Naive thymus-derived CD4-positive, alpha-beta T cell (primary cell): ENCODE results near the gene MPHOSPH9. TPM values are rescaled to one million over a fixed set of nuclear protein-coding genes. Genes with fewer than 3 reads are reported as not detected.
A peak's percentile ranks its signal among the peaks of the same experiment; 100 is the strongest.

ENCODE experiments used
- ATAC-seq: fragments of 150-1000 bp; cut with Tn5 transposase; 2 replicates; pipeline ENCODE4 v1.10.0; 2021; ENCODE audit warnings: mild to moderate bottlenecking, moderate library complexity
- CTCF ChIA-PET: fragments of 350-600 bp; sonication (Branson Sonifier 250); formaldehyde crosslinking; loops from one replicate; lab custom pipeline; 2021; ENCODE audit warnings: antibody characterized with exemption; lab: Charles Lee
- POLR2A ChIA-PET: fragments of 350-600 bp; sonication (Branson Sonifier 250); formaldehyde crosslinking; loops from one replicate; lab custom pipeline; 2021; ENCODE audit warnings: antibody characterized with exemption, inconsistent platforms; lab: Charles Lee
- DNase-seq, 9 donors: peaks; one replicate each; pipeline versions ENCODE4 v3.0.0 to v3.0.0-alpha.2; 2020 to 2022; ENCODE audit warnings: mixed read lengths in 1 of 9
- H3K27ac ChIP-seq: one replicate; pipeline ENCODE4 v1.7.0; 2013; ENCODE audit warnings: mild to moderate bottlenecking, low read depth, low read length, moderate library complexity
- H3K27me3 ChIP-seq, 2 donors: one replicate each; pipeline ENCODE4 v1.7.0; 2013; ENCODE audit warnings: low read length in 2 of 2, mild to moderate bottlenecking in 2 of 2, moderate library complexity in 2 of 2; ENCODE audit not compliant: control insufficient read depth in 2 of 2, insufficient read depth in 2 of 2
- H3K36me3 ChIP-seq, 3 experiments: 1 replicate in 2 of 3; 2 replicates in 1 of 3; pipeline ENCODE4 v1.7.0; 2013; ENCODE audit warnings: low read length in 3 of 3, mild to moderate bottlenecking in 3 of 3, moderate library complexity in 1 of 3; ENCODE audit not compliant: insufficient read depth in 3 of 3, control insufficient read depth in 2 of 3
- H3K4me1 ChIP-seq, 2 donors: one replicate each; pipeline ENCODE4 v1.7.0; 2013; ENCODE audit warnings: low read length in 2 of 2, mild to moderate bottlenecking in 2 of 2, moderate library complexity in 1 of 2; ENCODE audit not compliant: control insufficient read depth in 2 of 2, insufficient read depth in 2 of 2
- H3K4me3 ChIP-seq: 2 replicates; pipeline ENCODE4 v1.7.0; 2013; ENCODE audit warnings: mild to moderate bottlenecking, low read length
- H3K9me3 ChIP-seq, 3 experiments: 1 replicate in 2 of 3; 2 replicates in 1 of 3; pipeline ENCODE4 v1.7.0; 2013; ENCODE audit warnings: low read length in 3 of 3; ENCODE audit not compliant: control insufficient read depth in 2 of 3
- H3K27ac Mint-ChIP-seq, 9 donors: one replicate each; pipeline ENCODE4 v1.8.0; 2020 to 2022; ENCODE audit warnings: mixed read lengths in 9 of 9, mild to moderate bottlenecking in 8 of 9, moderate library complexity in 5 of 9, inconsistent platforms in 2 of 9
- H3K27me3 Mint-ChIP-seq, 5 donors: one replicate each; pipeline ENCODE4 v1.8.0; 2021 to 2022; ENCODE audit warnings: mixed read lengths in 5 of 5, mild to moderate bottlenecking in 1 of 5
- H3K36me3 Mint-ChIP-seq, 5 donors: one replicate each; pipeline ENCODE4 v1.8.0; 2020 to 2022; ENCODE audit warnings: mixed read lengths in 5 of 5, mild to moderate bottlenecking in 3 of 5, inconsistent platforms in 1 of 5
- H3K4me1 Mint-ChIP-seq, 7 donors: one replicate each; pipeline ENCODE4 v1.8.0; 2020 to 2022; ENCODE audit warnings: mixed read lengths in 7 of 7, mild to moderate bottlenecking in 3 of 7, inconsistent platforms in 1 of 7
- H3K4me3 Mint-ChIP-seq, 10 donors: one replicate each; pipeline ENCODE4 v1.8.0; 2020 to 2022; ENCODE audit warnings: mild to moderate bottlenecking in 10 of 10, mixed read lengths in 10 of 10, moderate library complexity in 6 of 10, inconsistent platforms in 2 of 10
- H3K9me3 Mint-ChIP-seq, 11 donors: one replicate each; pipeline ENCODE4 v1.8.0; 2020 to 2022; ENCODE audit warnings: mixed read lengths in 11 of 11, mild to moderate bottlenecking in 4 of 11, inconsistent platforms in 1 of 11, moderate library complexity in 1 of 11
- intact Hi-C, 2 donors: fragments of 100-400 bp; cut with micrococcal nuclease; formaldehyde crosslinking; loops; one replicate each; pipeline ENCODE4 v1.15.1; 2023
- polyA plus RNA-seq, 2 donors: library from polyadenylated mRNA; unstranded; fragments of 300-500 nt; fragmentation: Illumina TruSeq; gene quantifications; one replicate each; pipeline ENCODE4 v1.2.3, GENCODE V29; 2021
- total RNA-seq, 6 experiments: library from RNA in 5 of 6; stranded (reverse) in 5 of 6; gene quantifications; 1 replicate in 5 of 6; 2 replicates in 1 of 6; pipeline ENCODE4 v1.2.3 and lab custom pipeline; 2021 to 2026

MPHOSPH9 gene
- total and polyA plus RNA-seq, 7 experiments from 2014 or later, result 34.0 to 102 (median 77.1) TPM

DNA sequence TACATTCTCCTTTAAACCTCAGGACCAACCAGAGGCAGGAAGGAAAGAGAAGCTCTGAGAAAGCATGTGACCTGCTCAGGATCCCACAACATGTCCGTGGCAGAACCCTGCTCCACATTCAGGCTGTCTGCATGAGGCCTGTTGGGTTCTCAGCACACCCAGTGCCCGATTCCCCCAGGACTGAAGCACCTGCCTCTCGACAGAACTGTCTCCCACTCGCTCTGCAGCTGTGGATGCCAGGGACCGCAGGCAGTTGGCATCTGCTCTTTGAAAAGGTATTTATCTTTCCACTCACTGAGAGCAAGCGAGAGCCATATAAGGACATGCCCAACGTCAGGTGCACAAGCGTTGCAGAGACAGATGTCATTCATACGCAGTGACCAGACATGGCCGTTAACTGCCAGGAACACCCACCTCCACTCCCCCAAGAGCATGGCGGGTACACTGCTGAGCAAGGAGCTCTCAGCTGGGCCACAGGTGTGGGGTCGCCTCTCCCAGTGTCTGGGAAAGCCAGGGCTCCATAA, 101.0 kb downstream of the MPHOSPH9 start:
- H3K4me3 Mint-ChIP-seq, result peak overlapping the region; percentile 75 to 83 (median 79)
- H3K27ac Mint-ChIP-seq, result peak overlapping the region; percentile 89 to 98 (median 95)
- H3K4me1 Mint-ChIP-seq, result peaks cover 24 to 70% (median 55%) of the 10 kb centered on the region in 7 donors
- peaks cover 0 to 27% of the 10 kb centered on the region in 2 donors for H3K4me1 ChIP-seq
- ATAC-seq (peak; percentile 96), DNase-seq (peak in 8 of 9 donors; percentile 34 to 83 (median 71))
- ChIA-PET POLR2A (interaction anchor here (0.7 to 8.6 kb wide), 12 partner anchors 11 to 148 kb away, joined by 3 to 97 read pairs (median 6); no protein-coding TSS in a partner anchor), CTCF (interaction anchor here (0.6 to 1.1 kb wide), 6 partner anchors 17 to 1574 kb away, joined by 3 to 6 read pairs (median 3); no protein-coding TSS in a partner anchor)
- no peaks in the 10 kb centered on the region for H3K27me3 Mint-ChIP-seq
- H3K9me3 ChIP-seq, result no peaks in the 10 kb centered on the region
- peak overlapping the region; percentile 24 for H3K4me3 ChIP-seq
- peaks cover 0 to under 1% (median 0%) of the 10 kb centered on the region in 3 experiments for H3K36me3 ChIP-seq
- peak overlapping the region; percentile 84 for H3K27ac ChIP-seq
- no peaks in the 10 kb centered on the region for H3K27me3 ChIP-seq
- peaks cover 0 to 15% (median 8%) of the 10 kb centered on the region in 5 donors for H3K36me3 Mint-ChIP-seq
- intact Hi-C loops, result loop anchor here (1.0 to 2.0 kb wide), 6 partner anchors 12 to 56 kb away; partner anchors contain the start of gene PITPNM2 (in 1 of the 2)
- no peaks in the 10 kb centered on the region for H3K9me3 Mint-ChIP-seq

GRCh38 chr12:123131291-123131832, 101.6 kb downstream of the MPHOSPH9 start:
- Histone ChIP-seq H3K36me3 (no peaks in the 10 kb centered on the region), H3K27me3 (no peaks in the 10 kb centered on the region), H3K4me3 (peak overlapping the region; percentile 24), H3K4me1 (peaks cover 0 to 27% of the 10 kb centered on the region in 2 donors), H3K9me3 (no peaks in the 10 kb centered on the region), H3K27ac (peak overlapping the region; percentile 84)
- POLR2A ChIA-PET, result interaction anchor here (0.7 to 8.6 kb wide), 10 partner anchors 10 to 56 kb away, joined by 3 to 97 read pairs (median 6); no protein-coding TSS in a partner anchor
- Mint-ChIP-seq H3K4me1 (peaks cover 24 to 74% (median 61%) of the 10 kb centered on the region in 7 donors), H3K4me3 (peak overlapping the region; percentile 75 to 83 (median 79)), H3K27ac (peak overlapping the region; percentile 89 to 98 (median 95)), H3K9me3 (no peaks in the 10 kb centered on the region), H3K27me3 (no peaks in the 10 kb centered on the region), H3K36me3 (peaks cover 0 to 13% (median 11%) of the 10 kb centered on the region in 5 donors)
- CTCF ChIA-PET, result interaction anchor here (0.6 to 1.1 kb wide), 5 partner anchors 17 to 107 kb away, joined by 3 to 6 read pairs (median 3); no protein-coding TSS in a partner anchor
- DNase-seq (no peak), ATAC-seq (no peak)
- intact Hi-C loops, result no loop called here

DNA sequence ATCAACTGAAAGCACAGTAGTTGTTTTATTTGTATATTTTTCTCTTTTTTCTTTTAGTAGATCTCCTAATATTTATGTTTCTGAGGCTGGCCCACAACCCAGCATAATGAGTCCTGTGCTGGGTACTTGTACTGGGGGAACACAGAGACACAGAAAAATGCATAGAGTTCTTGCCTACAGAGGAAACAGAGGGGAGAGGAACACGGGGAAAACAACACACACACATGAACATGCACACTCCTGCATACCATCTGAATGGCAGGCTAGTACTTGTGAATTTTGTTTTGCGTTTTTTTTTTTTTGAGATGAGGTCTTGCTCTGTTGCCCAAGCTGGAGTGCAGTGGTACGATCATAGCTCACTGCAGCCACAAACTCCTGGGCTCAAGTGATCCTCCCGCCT, 103.3 kb downstream of the MPHOSPH9 start:
- Mint-ChIP-seq H3K36me3 (peaks cover 0 to 9% (median 3%) of the 10 kb centered on the region in 5 donors), H3K9me3 (peaks cover 0 to 3% (median 0%) of the 10 kb centered on the region in 11 donors), H3K27ac (peak overlapping the region in 8 of 9 donors; percentile 27 to 96 (median 92)), H3K4me3 (peak overlapping the region in 3 of 10 donors; percentile 6 to 35 (median 27)), H3K27me3 (no peaks in the 10 kb centered on the region), H3K4me1 (peaks cover 22 to 70% (median 58%) of the 10 kb centered on the region in 7 donors)
- CTCF ChIA-PET, result no interaction called here
- no peaks in the 10 kb centered on the region for H3K36me3 ChIP-seq
- H3K9me3 ChIP-seq, result no peaks in the 10 kb centered on the region
- POLR2A ChIA-PET, result interaction anchor here (0.9 to 8.6 kb wide), 3 partner anchors 8 to 28 kb away, joined by 3 to 97 read pairs (median 4); no protein-coding TSS in a partner anchor
- intact Hi-C loops, result no loop called here
- H3K27ac ChIP-seq, result no peak overlapping the region
- ATAC-seq (no peak), DNase-seq (no peak)
- H3K27me3 ChIP-seq, result no peaks in the 10 kb centered on the region
- no peak overlapping the region for H3K4me3 ChIP-seq
- peaks cover 0 to 27% of the 10 kb centered on the region in 2 donors for H3K4me1 ChIP-seq

GRCh38 chr12:123127182-123127495, 105.8 kb downstream of the MPHOSPH9 start:
- H3K4me3 Mint-ChIP-seq, result no peak overlapping the region
- H3K9me3 Mint-ChIP-seq, result peaks cover 0 to 3% (median 0%) of the 10 kb centered on the region in 11 donors
- ChIA-PET POLR2A (interaction anchor here (0.8 to 1.7 kb wide), 6 partner anchors 10 to 105 kb away, joined by 3 to 10 read pairs (median 4); partner anchors contain the start of genes MPHOSPH9 and MTRFR), CTCF (interaction anchor here (0.7 to 1.4 kb wide), 3 partner anchors 8 to 20 kb away, joined by 3 to 4 read pairs (median 3); no protein-coding TSS in a partner anchor)
- Histone ChIP-seq H3K27ac (no peak overlapping the region), H3K9me3 (no peaks in the 10 kb centered on the region), H3K27me3 (no peaks in the 10 kb centered on the region), H3K4me3 (no peak overlapping the region), H3K36me3 (no peaks in the 10 kb centered on the region), H3K4me1 (peaks cover 0 to 33% of the 10 kb centered on the region in 2 donors)
- H3K4me1 Mint-ChIP-seq, result peaks cover 28 to 62% (median 54%) of the 10 kb centered on the region in 7 donors
- peak overlapping the region in 2 of 9 donors; percentile 25 to 56 for H3K27ac Mint-ChIP-seq
- peaks cover 0 to 5% (median 3%) of the 10 kb centered on the region in 5 donors for H3K36me3 Mint-ChIP-seq
- no peak for ATAC-seq
- intact Hi-C loops, result no loop called here
- no peaks in the 10 kb centered on the region for H3K27me3 Mint-ChIP-seq
- DNase-seq, result no peak

DNA sequence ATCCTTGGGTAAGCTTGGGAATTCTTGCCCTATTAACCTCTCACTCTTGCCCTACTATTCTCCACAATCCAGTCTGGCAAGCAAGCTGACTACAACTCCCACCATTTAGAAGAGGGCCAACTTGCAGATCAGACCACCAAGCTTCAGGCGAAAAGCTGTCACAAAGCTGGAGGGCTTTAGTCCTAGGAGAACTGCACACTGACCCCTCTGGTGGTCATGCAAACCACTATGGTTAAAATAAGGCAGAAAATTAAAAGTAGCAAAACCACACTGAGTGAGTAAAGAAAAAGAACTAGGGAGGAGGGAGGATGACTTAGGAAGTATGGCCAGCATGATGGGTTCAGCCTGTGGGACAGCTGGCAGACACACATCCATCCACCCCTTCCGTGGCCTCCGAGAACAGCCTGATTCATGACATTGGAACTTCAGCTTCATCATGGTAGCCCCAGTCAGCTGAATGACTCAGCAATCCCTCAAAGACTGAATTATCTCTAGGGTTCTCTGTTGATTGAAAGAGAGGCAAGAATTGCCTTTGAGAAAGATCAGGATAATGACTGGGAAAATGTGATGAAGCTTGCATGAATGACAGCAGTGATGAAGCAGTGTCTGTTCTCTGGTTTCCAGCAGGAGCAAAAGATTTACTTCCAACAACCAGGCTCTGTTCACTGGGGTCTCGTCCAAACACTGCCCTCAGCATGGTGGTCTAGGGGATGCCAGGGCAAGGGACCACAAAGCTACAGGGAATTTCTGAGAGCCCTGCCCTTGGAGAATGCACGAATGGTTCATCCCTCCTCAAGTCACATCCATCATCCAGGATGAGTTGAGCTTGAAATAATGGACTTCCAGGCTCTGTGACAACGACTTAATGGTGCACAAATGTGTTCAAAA, 106.4 kb downstream of the MPHOSPH9 start:
- H3K4me1 Mint-ChIP-seq, result peaks cover 26 to 62% (median 54%) of the 10 kb centered on the region in 7 donors
- POLR2A ChIA-PET, result interaction anchor here (0.6 to 1.7 kb wide), 7 partner anchors 10 to 106 kb away, joined by 3 to 10 read pairs (median 3); partner anchors contain the start of genes MPHOSPH9 and MTRFR

More for the DNA sequence above, 106.4 kb downstream of the MPHOSPH9 start:
- no peak overlapping the region for H3K4me3 ChIP-seq
- no peak overlapping the region for H3K27ac ChIP-seq
- H3K27ac Mint-ChIP-seq, result peak overlapping the region in 6 of 9 donors; percentile 2 to 56 (median 31)
- H3K36me3 ChIP-seq, result no peaks in the 10 kb centered on the region
- H3K4me1 ChIP-seq, result peaks cover 0 to 33% of the 10 kb centered on the region in 2 donors
- no peak for DNase-seq
- no peak for ATAC-seq
- H3K9me3 Mint-ChIP-seq, result peaks cover 0 to 3% (median 0%) of the 10 kb centered on the region in 11 donors
- H3K27me3 ChIP-seq, result no peaks in the 10 kb centered on the region
- CTCF ChIA-PET, result interaction anchor here (0.9 to 1.4 kb wide), 2 partner anchors 9 to 20 kb away, joined by 3 to 4 read pairs; no protein-coding TSS in a partner anchor
- peaks cover 0 to 3% (median 2%) of the 10 kb centered on the region in 5 donors for H3K36me3 Mint-ChIP-seq
- intact Hi-C loops, result no loop called here
- H3K27me3 Mint-ChIP-seq, result no peaks in the 10 kb centered on the region
- peak overlapping the region in 1 of 10 donors; percentile 27 for H3K4me3 Mint-ChIP-seq
- H3K9me3 ChIP-seq, result no peaks in the 10 kb centered on the region
